ENCODE data around the gene CGB8.
A peak's percentile ranks its signal among the peaks of the same experiment; 100 is the strongest.

The CGB8 gene

GRCh38 chr19:49010453-49010852 is 38.5 kb downstream of the CGB8 start:
- DNase-seq (ENCODE audit: low read depth in 4 of 4, low spot score in 1 of 4), result no peak

DNA sequence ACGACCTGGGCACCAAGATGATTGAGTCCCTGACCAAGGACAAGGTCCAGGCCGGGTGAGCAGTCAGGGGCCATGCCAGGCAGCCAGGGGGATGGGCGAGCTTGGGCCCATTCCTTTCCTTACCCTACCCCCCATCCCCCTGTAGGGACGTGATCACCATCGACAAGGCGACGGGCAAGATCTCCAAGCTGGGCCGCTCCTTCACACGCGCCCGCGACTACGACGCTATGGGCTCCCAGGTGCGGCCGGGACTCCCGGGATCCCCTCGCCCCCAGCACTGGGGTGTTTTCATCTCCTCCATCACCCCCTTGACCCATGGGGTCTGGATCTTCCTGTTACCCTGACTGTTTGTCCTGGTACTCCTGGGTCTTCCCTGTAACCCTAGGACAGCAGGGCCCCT is 39.1 kb downstream of the CGB8 start:
- DNase-seq (ENCODE audit: low read depth in 4 of 4, low spot score in 1 of 4), result no peak

GRCh38 chr19:49006905-49007304 is 42.0 kb downstream of the CGB8 start:
- no peak for DNase-seq (ENCODE audit: low read depth in 4 of 4, low spot score in 1 of 4)

- no peak for DNase-seq (ENCODE audit: low read depth in 4 of 4, low spot score in 1 of 4)
Observed at GRCh38 chr19:49004964-49005614, 43.8 kb downstream of the CGB8 start.

DNA sequence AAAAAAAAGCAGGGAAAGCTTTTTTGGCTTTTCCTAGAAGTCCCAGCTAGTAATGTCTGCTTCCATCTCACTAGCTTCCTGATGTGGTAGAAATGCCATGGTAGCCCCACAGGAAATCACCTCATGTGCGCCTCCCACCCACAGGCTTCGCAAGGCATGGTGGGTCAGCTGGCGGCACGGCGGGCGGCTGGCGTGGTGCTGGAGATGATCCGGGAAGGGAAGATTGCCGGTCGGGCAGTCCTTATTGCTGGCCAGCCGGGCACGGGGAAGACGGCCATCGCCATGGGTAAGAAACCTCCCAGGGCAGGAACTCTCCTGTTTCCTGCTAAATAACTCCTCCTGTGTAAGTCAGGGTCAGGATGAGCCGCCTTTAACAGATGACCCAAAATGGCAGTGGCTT is 44.8 kb downstream of the CGB8 start:
- no peak for DNase-seq (ENCODE audit: low read depth in 4 of 4, low spot score in 1 of 4)

GRCh38 chr19:48999481-49000325 is 49.2 kb downstream of the CGB8 start:
- peak; percentile 27 to 54 (median 41) for DNase-seq (ENCODE audit: low read depth in 4 of 4, low spot score in 1 of 4)

GRCh38 chr19:48997972-48998371 is 50.9 kb downstream of the CGB8 start:
- peak in 3 of 4 experiments; percentile 21 to 47 (median 21) for DNase-seq (ENCODE audit: low read depth in 4 of 4, low spot score in 1 of 4)

All from stimulated activated CD4-positive, alpha-beta T cell treated with anti-CD3 and anti-CD28 coated beads, Interleukin-1b, Interleukin-23, amount 100 ng/mL, for 24 hours (primary cell).